OCI-LY1 (cell line): ENCODE results near the gene PIK3R1.

Experiments used
- H2AFZ ChIP-seq: fragments of 200-600 bp; sonication (generic), shearing (Covaris generic); 2 replicates; pipeline ENCODE4 v1.6.0; 2014; ENCODE audit warnings: antibody characterized with exemption, mild to moderate bottlenecking, low read length
- H3F3A ChIP-seq: fragments of 200-600 bp; sonication (generic), shearing (Covaris generic); 2 replicates; pipeline ENCODE4 v1.6.0; 2014; ENCODE audit warnings: mild to moderate bottlenecking, antibody characterized with exemption, low read length, moderate library complexity; ENCODE audit not compliant: insufficient read depth
- H3K27ac ChIP-seq: fragments of 200-600 bp; sonication (generic); 2 replicates; pipeline ENCODE4 v1.5.1; 2014; ENCODE audit warnings: low read length, mixed run types, mild to moderate bottlenecking, low read depth; ENCODE audit not compliant: poor library complexity, severe bottlenecking
- H3K27me3 ChIP-seq: fragments of 200-600 bp; sonication (generic); 2 replicates; pipeline ENCODE4 v1.6.0; 2014; ENCODE audit warnings: antibody characterized with exemption, mild to moderate bottlenecking, low read length, moderate library complexity; ENCODE audit not compliant: insufficient read depth
- H3K36me3 ChIP-seq: fragments of 200-600 bp; sonication (generic); 2 replicates; pipeline ENCODE4 v1.6.1; 2014; ENCODE audit warnings: mild to moderate bottlenecking, antibody characterized with exemption, low read length, moderate library complexity, mixed read lengths; ENCODE audit not compliant: insufficient read depth
- H3K4me1 ChIP-seq: fragments of 200-600 bp; sonication (generic); 2 replicates; pipeline ENCODE4 v1.5.1; 2014; ENCODE audit warnings: mild to moderate bottlenecking, low read length, moderate library complexity; ENCODE audit not compliant: insufficient read depth, severe bottlenecking
- H3K4me2 ChIP-seq: fragments of 200-600 bp; sonication (generic), shearing (Covaris generic); 2 replicates; pipeline ENCODE4 v1.6.1; 2014; ENCODE audit warnings: low read length
- H3K4me3 ChIP-seq: fragments of 200-600 bp; sonication (generic); 2 replicates; pipeline ENCODE4 v1.5.1; 2014; ENCODE audit warnings: low read length, low read depth, mild to moderate bottlenecking, mixed read lengths; ENCODE audit not compliant: poor library complexity, severe bottlenecking
- H3K79me2 ChIP-seq: fragments of 200-600 bp; shearing (Covaris generic); 2 replicates; pipeline ENCODE4 v1.6.1; 2016; ENCODE audit warnings: mixed run types, low read length, mixed read lengths; ENCODE audit not compliant: insufficient read depth
- H3K9ac ChIP-seq: fragments of 200-600 bp; sonication (generic), shearing (Covaris generic); 2 replicates; pipeline ENCODE4 v1.6.1; 2014; ENCODE audit warnings: mild to moderate bottlenecking, low read length, mixed read lengths
- H3K9me2 ChIP-seq: fragments of 200-600 bp; sonication (generic), shearing (Covaris generic); 2 replicates; pipeline ENCODE4 v1.6.1; 2014; ENCODE audit warnings: low read depth, mild to moderate bottlenecking, low read length, mixed read lengths
- H3K9me3 ChIP-seq: fragments of 200-600 bp; shearing (Covaris generic); 2 replicates; pipeline ENCODE4 v1.6.1; 2014; ENCODE audit warnings: low read length, mixed read lengths
- H4K20me1 ChIP-seq: fragments of 200-600 bp; sonication (generic), shearing (Covaris generic); 2 replicates; pipeline ENCODE4 v1.6.0; 2016; ENCODE audit warnings: mild to moderate bottlenecking, low read length; ENCODE audit not compliant: insufficient read depth
- CTCF ChIP-seq: fragments of 200-600 bp; sonication (generic), shearing (Covaris generic); IDR thresholded peaks from 2 replicates; pipeline ENCODE4 v1.5.1; 2017; ENCODE audit warnings: mild to moderate bottlenecking, antibody characterized with exemption, low read length, moderate library complexity, mixed read lengths
- EZH2 ChIP-seq: fragments of 200-600 bp; sonication (generic), shearing (Covaris generic); IDR thresholded peaks from 2 replicates; pipeline ENCODE4 v1.8.0; 2017; ENCODE audit warnings: borderline replicate concordance, mixed run types, mild to moderate bottlenecking, antibody characterized with exemption, low read length, moderate library complexity, mixed read lengths

PIK3R1 gene

GRCh38 chr5:68257210-68257609, 41.7 kb downstream of the PIK3R1 start:
- Histone ChIP-seq H2AFZ (no peak overlapping the region), H3K79me2 (peaks cover 28% of the 10 kb centered on the region), H4K20me1 (no peaks in the 10 kb centered on the region), H3K9me2 (no peaks in the 10 kb centered on the region), H3F3A (peaks cover 6% of the 10 kb centered on the region; the same call in 1 of the 2 replicates), H3K4me1 (peaks cover 4% of the 10 kb centered on the region), H3K27ac (no peak overlapping the region), H3K4me3 (no peak overlapping the region), H3K9me3 (no peaks in the 10 kb centered on the region), H3K4me2 (no peak overlapping the region), H3K36me3 (no peaks in the 10 kb centered on the region), H3K27me3 (no peaks in the 10 kb centered on the region), H3K9ac (no peak overlapping the region)
- no peak for TF ChIP-seq CTCF
- TF ChIP-seq EZH2 = no peak

GRCh38 chr5:68258531-68258930, 43.0 kb downstream of the PIK3R1 start:
- H3K27ac ChIP-seq = no peak overlapping the region
- TF ChIP-seq CTCF (no peak), EZH2 (no peak)
- peaks cover 16% of the 10 kb centered on the region for H3K79me2 ChIP-seq

GRCh38 chr5:68259700-68260099, 44.1 kb downstream of the PIK3R1 start:
- Histone ChIP-seq H3K4me1 (no peaks in the 10 kb centered on the region), H3K27me3 (no peaks in the 10 kb centered on the region), H2AFZ (no peak overlapping the region), H3K36me3 (no peaks in the 10 kb centered on the region), H3K27ac (no peak overlapping the region), H3K4me2 (no peak overlapping the region), H3K9ac (no peak overlapping the region), H3F3A (peaks cover 6% of the 10 kb centered on the region; the same call in 1 of the 2 replicates), H3K9me3 (no peaks in the 10 kb centered on the region), H3K79me2 (peaks cover 9% of the 10 kb centered on the region; the same call in 1 of the 2 replicates), H3K4me3 (no peak overlapping the region), H4K20me1 (no peaks in the 10 kb centered on the region), H3K9me2 (no peaks in the 10 kb centered on the region)
- TF ChIP-seq CTCF (no peak), EZH2 (no peak)

More at GRCh38 chr5:68258531-68258930, 43.0 kb downstream of the PIK3R1 start:
- Histone ChIP-seq H3K4me3 (no peak overlapping the region), H3K4me1 (no peaks in the 10 kb centered on the region), H3K4me2 (no peak overlapping the region), H3K36me3 (no peaks in the 10 kb centered on the region), H3K9me2 (no peaks in the 10 kb centered on the region), H3K9ac (no peak overlapping the region), H4K20me1 (no peaks in the 10 kb centered on the region), H3F3A (peaks cover 6% of the 10 kb centered on the region; the same call in 1 of the 2 replicates), H3K9me3 (no peaks in the 10 kb centered on the region), H3K27me3 (no peaks in the 10 kb centered on the region), H2AFZ (no peak overlapping the region)
